ENCODE data around the gene CTNNBIP1. TPM values are rescaled to one million over a fixed set of nuclear protein-coding genes. Genes with fewer than 3 reads are reported as not detected.

The CTNNBIP1 gene
- total and polyA plus RNA-seq, 3 donors from 2014 or later: 45.3 to 60.8 (median 48.1) TPM

- H3K27me3 ChIP-seq: no peaks in the 10 kb centered on the region
- peaks cover 8% of the 10 kb centered on the region for H3K4me1 ChIP-seq
- TF ChIP-seq CTCF (IDR thresholded peaks at IDR 0.05): no peak
- no peak for TF ChIP-seq POLR2A (IDR thresholded peaks at IDR 0.05)
- no peaks in the 10 kb centered on the region for H3K36me3 ChIP-seq (ENCODE audit: low read depth, missing control alignments)
- no peaks in the 10 kb centered on the region for H3K9me3 ChIP-seq
- no peak overlapping the region for H3K4me3 ChIP-seq
- intact Hi-C loops (cut with DNase I; ENCODE audit: low total_unique reads): no loop called here
- no peak overlapping the region for H3K27ac ChIP-seq
- DNase-seq: no peak
- WGBS, 2 donors: 20 to 61% methylated on average over 1 to 9 of the region's 9 CpGs
Observed at GRCh38 chr1:9835404-9835757, 74.7 kb downstream of the CTNNBIP1 start.

- no peak for DNase-seq
- intact Hi-C loops (cut with DNase I; ENCODE audit: low total_unique reads): no loop called here
- H3K27ac ChIP-seq: no peak overlapping the region
- H3K9me3 ChIP-seq: no peaks in the 10 kb centered on the region
- 66 to 78% methylated on average over 3 of the region's 3 CpGs for WGBS, 2 donors
- no peak for TF ChIP-seq POLR2A (IDR thresholded peaks at IDR 0.05)
- no peak for TF ChIP-seq CTCF (IDR thresholded peaks at IDR 0.05)
- H3K27me3 ChIP-seq: no peaks in the 10 kb centered on the region
- no peak overlapping the region for H3K4me3 ChIP-seq
- peaks cover 8% of the 10 kb centered on the region for H3K4me1 ChIP-seq
- no peaks in the 10 kb centered on the region for H3K36me3 ChIP-seq (ENCODE audit: low read depth, missing control alignments)
Observed at GRCh38 chr1:9833632-9834031, 76.4 kb downstream of the CTNNBIP1 start.

GRCh38 chr1:9827558-9828185 lies 82.4 kb downstream of the CTNNBIP1 start:
- WGBS, 2 donors: 80 to 84% methylated on average over 18 to 24 of the region's 24 CpGs
- no peak for TF ChIP-seq CTCF (IDR thresholded peaks at IDR 0.05)
- no peak for TF ChIP-seq POLR2A (IDR thresholded peaks at IDR 0.05)
- peaks cover 14% of the 10 kb centered on the region for H3K4me1 ChIP-seq
- no peaks in the 10 kb centered on the region for H3K36me3 ChIP-seq (ENCODE audit: low read depth, missing control alignments)
- H3K4me3 ChIP-seq: no peak overlapping the region
- no peak for DNase-seq
- H3K9me3 ChIP-seq: no peaks in the 10 kb centered on the region
- intact Hi-C loops (cut with DNase I; ENCODE audit: low total_unique reads): no loop called here
- H3K27me3 ChIP-seq: no peaks in the 10 kb centered on the region
- no peak overlapping the region for H3K27ac ChIP-seq

GRCh38 chr1:9826616-9827015 lies 83.5 kb downstream of the CTNNBIP1 start:
- H3K27me3 ChIP-seq: no peaks in the 10 kb centered on the region
- WGBS, 2 donors: 91 to 96% methylated on average over 2 to 3 of the region's 3 CpGs
- TF ChIP-seq CTCF (IDR thresholded peaks at IDR 0.05) (no peak), POLR2A (IDR thresholded peaks at IDR 0.05) (no peak)
- no peaks in the 10 kb centered on the region for H3K36me3 ChIP-seq (ENCODE audit: low read depth, missing control alignments)
- intact Hi-C loops (cut with DNase I; ENCODE audit: low total_unique reads): no loop called here
- H3K9me3 ChIP-seq: no peaks in the 10 kb centered on the region
- H3K4me3 ChIP-seq: no peak overlapping the region
- no peak overlapping the region for H3K27ac ChIP-seq
- peaks cover 18% of the 10 kb centered on the region for H3K4me1 ChIP-seq
- no peak for DNase-seq

GRCh38 chr1:9826087-9826486 lies 84.0 kb downstream of the CTNNBIP1 start:
- intact Hi-C loops (cut with DNase I; ENCODE audit: low total_unique reads): no loop called here
- H3K27me3 ChIP-seq: no peaks in the 10 kb centered on the region
- WGBS, 2 donors: 78 to 83% methylated on average over 3 of the region's 3 CpGs
- no peak overlapping the region for H3K4me3 ChIP-seq
- no peak for TF ChIP-seq POLR2A (IDR thresholded peaks at IDR 0.05)
- TF ChIP-seq CTCF (IDR thresholded peaks at IDR 0.05): no peak
- peaks cover 18% of the 10 kb centered on the region for H3K4me1 ChIP-seq
- no peak overlapping the region for H3K27ac ChIP-seq
- no peaks in the 10 kb centered on the region for H3K9me3 ChIP-seq
- no peaks in the 10 kb centered on the region for H3K36me3 ChIP-seq (ENCODE audit: low read depth, missing control alignments)
- no peak for DNase-seq

Measured in testis (tissue), 3 donors.